Body of pancreas (tissue), 4 donors: ENCODE results near the gene GFRA1. TPM values are rescaled to one million over a fixed set of nuclear protein-coding genes. Genes with fewer than 3 reads are reported as not detected.

Source experiments
- ATAC-seq: fragments of 150-250 bp; one replicate; pipeline ENCODE4 v1.9.1; 2016
- DNase-seq, 4 donors: peaks; one replicate each; pipeline ENCODE4 v3.0.0-alpha.2; 2019
- H3K27ac ChIP-seq, 4 donors: fragments of 200-600 bp; sonication (generic); 1 replicate in 3 of 4; 2 replicates in 1 of 4; pipeline versions ENCODE4 v1.5.1 to v1.6.1; 2016 to 2019; ENCODE audit warnings: mild to moderate bottlenecking in 1 of 4, mixed read lengths in 1 of 4, moderate library complexity in 1 of 4
- H3K27me3 ChIP-seq, 2 donors: fragments of 200-600 bp; sonication (generic); one replicate each; pipeline ENCODE4 v1.6.0; 2016; ENCODE audit warnings: mild to moderate bottlenecking in 1 of 2
- H3K36me3 ChIP-seq, 2 donors: fragments of 200-600 bp; sonication (generic); replicated peaks in 1 of 2; 2 replicates each; pipeline ENCODE4 v1.5.1; 2016; ENCODE audit warnings: low read depth in 2 of 2; ENCODE audit not compliant: insufficient read depth in 1 of 2
- H3K4me1 ChIP-seq: fragments of 200-600 bp; sonication (generic); one replicate; pipeline ENCODE4 v1.6.0; 2016
- H3K4me3 ChIP-seq, 2 donors: fragments of 200-600 bp; sonication (generic); 1 replicate in 1 of 2; 2 replicates in 1 of 2; pipeline ENCODE4 v1.5.1; 2016 to 2019
- H3K9me3 ChIP-seq, 3 donors: fragments of 200-600 bp; sonication (generic); 1 replicate in 2 of 3; 2 replicates in 1 of 3; pipeline ENCODE4 v1.5.1; 2016
- CTCF ChIP-seq, 7 experiments: fragments of 450-650 bp in 4 of 7; fragments of 200-600 bp in 3 of 7; sonication (generic) in 3 of 7; IDR thresholded peaks; one replicate each; pipeline ENCODE4 v1.5.1; 2016 to 2019; ENCODE audit warnings: antibody characterized with exemption in 7 of 7
- POLR2A ChIP-seq, 3 donors: fragments of 450-650 bp; IDR thresholded peaks; one replicate each; pipeline ENCODE4 v1.6.1; 2016; ENCODE audit warnings: antibody characterized with exemption in 3 of 3, mild to moderate bottlenecking in 2 of 3
- WGBS, 2 donors: methylation state at CpG; one replicate each; pipeline ENCODE4 v1.1.5; 2017; 5-methylcytosine and 5-hydroxymethylcytosine counted together
- intact Hi-C: fragments of 100-400 bp; cut with DNase I; formaldehyde crosslinking; loops from one replicate; pipeline ENCODE4 v1.15.1; 2023
- total RNA-seq, 2 donors: library from RNA; depleted of rRNA; stranded (reverse); fragments of >200 nt; gene quantifications; one replicate each; pipeline ENCODE4 v1.1.0, GENCODE V29; 2016

GFRA1 gene
- total RNA-seq, 2 donors from 2014 or later, result 4.2 to 6.9 TPM

- 59 to 64% methylated on average over 6 of the region's 6 CpGs for WGBS, 2 donors
- peaks cover 0 to 20% of the 10 kb centered on the region in 2 donors for H3K27me3 ChIP-seq
- H3K36me3 ChIP-seq, result no peaks in the 10 kb centered on the region
- intact Hi-C loops, result no loop called here
- no peak for ATAC-seq
- TF ChIP-seq POLR2A (IDR thresholded peaks at IDR 0.05) (no peak), CTCF (IDR thresholded peaks at IDR 0.05) (no peak)
- no peak overlapping the region for H3K27ac ChIP-seq
- H3K4me3 ChIP-seq, result no peak overlapping the region
- no peaks in the 10 kb centered on the region for H3K9me3 ChIP-seq
- peaks cover 38% of the 10 kb centered on the region for H3K4me1 ChIP-seq
- DNase-seq, result no peak
Measured at GRCh38 chr10:116269619-116270018, 3.4 kb downstream of the GFRA1 start.

- Histone ChIP-seq H3K27ac (no peak overlapping the region), H3K27me3 (peaks cover 0 to 13% of the 10 kb centered on the region in 2 donors), H3K36me3 (no peaks in the 10 kb centered on the region), H3K4me1 (peaks cover 31% of the 10 kb centered on the region), H3K9me3 (no peaks in the 10 kb centered on the region), H3K4me3 (no peak overlapping the region)
- DNase-seq, result no peak
- intact Hi-C loops, result no loop called here
- 26 to 29% methylated on average over 3 of the region's 3 CpGs for WGBS, 2 donors
- TF ChIP-seq POLR2A (IDR thresholded peaks at IDR 0.05) (no peak), CTCF (IDR thresholded peaks at IDR 0.05) (peak in 1 of 7 experiments; percentile 12)
- no peak for ATAC-seq
Measured at GRCh38 chr10:116268976-116269375, 4.0 kb downstream of the GFRA1 start.

- H3K4me3 ChIP-seq, result no peak overlapping the region
- no peaks in the 10 kb centered on the region for H3K36me3 ChIP-seq
- DNase-seq (no peak), ATAC-seq (no peak)
- TF ChIP-seq POLR2A (IDR thresholded peaks at IDR 0.05) (no peak), CTCF (IDR thresholded peaks at IDR 0.05) (no peak)
- no peak overlapping the region for H3K27ac ChIP-seq
- H3K27me3 ChIP-seq, result no peaks in the 10 kb centered on the region
- intact Hi-C loops, result no loop called here
- no peaks in the 10 kb centered on the region for H3K9me3 ChIP-seq
- 77 to 82% methylated on average over 10 of the region's 10 CpGs for WGBS, 2 donors
- no peaks in the 10 kb centered on the region for H3K4me1 ChIP-seq
Measured at GRCh38 chr10:116265686-116266085, 7.3 kb downstream of the GFRA1 start.

DNA sequence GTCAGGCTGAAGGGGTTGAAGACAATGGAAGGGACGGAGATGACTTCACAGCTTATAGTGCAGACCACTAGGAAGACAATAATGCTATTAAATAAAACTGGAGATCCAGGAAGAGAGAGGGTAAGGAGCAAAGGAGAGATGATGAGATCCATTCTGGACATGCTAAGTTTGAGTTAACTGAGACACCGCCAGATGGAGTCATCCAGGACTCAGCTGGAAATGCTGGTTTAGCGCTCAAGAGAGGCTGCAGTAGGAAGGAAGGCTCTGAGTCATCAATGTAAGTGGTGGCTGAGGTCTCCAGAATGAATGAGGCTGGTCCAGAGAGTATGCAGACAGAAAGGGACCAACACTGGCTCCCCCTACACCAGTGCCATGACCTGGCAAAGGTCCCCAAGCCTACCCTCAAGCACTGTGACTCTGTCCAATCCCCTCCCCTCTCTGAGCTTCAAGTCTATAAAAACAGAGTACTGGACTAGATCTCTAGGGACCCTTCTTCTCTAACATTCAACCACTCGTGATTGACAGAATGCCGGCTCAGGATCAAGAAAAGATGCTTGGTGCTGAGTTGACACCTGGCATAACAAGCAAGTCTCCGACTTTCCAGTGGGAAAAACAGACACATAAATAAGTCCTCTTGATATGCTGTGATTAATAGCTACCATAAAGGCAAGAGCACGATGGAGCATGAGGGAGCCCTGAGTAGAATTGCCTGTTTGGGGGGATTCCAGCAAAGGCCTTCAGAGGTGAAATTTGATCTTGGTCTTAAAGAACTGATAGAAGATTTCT is 8.9 kb downstream of the GFRA1 start:
- Histone ChIP-seq H3K9me3 (no peaks in the 10 kb centered on the region), H3K4me3 (no peak overlapping the region), H3K36me3 (no peaks in the 10 kb centered on the region), H3K27me3 (no peaks in the 10 kb centered on the region), H3K4me1 (no peaks in the 10 kb centered on the region), H3K27ac (no peak overlapping the region)
- no peak for ATAC-seq
- TF ChIP-seq POLR2A (IDR thresholded peaks at IDR 0.05) (no peak), CTCF (IDR thresholded peaks at IDR 0.05) (no peak)
- intact Hi-C loops, result no loop called here
- DNase-seq, result no peak
- 77 to 85% methylated on average over 7 of the region's 7 CpGs for WGBS, 2 donors

GRCh38 chr10:116262678-116263077 is 10.3 kb downstream of the GFRA1 start:
- no peak overlapping the region for H3K27ac ChIP-seq
- H3K27me3 ChIP-seq, result no peaks in the 10 kb centered on the region
- WGBS, 2 donors, result 82% methylated on average over 3 of the region's 3 CpGs
- H3K4me1 ChIP-seq, result no peaks in the 10 kb centered on the region
- H3K9me3 ChIP-seq, result no peaks in the 10 kb centered on the region
- H3K36me3 ChIP-seq, result no peaks in the 10 kb centered on the region
- no peak overlapping the region for H3K4me3 ChIP-seq
- ATAC-seq (no peak), DNase-seq (no peak)
- intact Hi-C loops, result no loop called here
- TF ChIP-seq CTCF (IDR thresholded peaks at IDR 0.05) (no peak), POLR2A (IDR thresholded peaks at IDR 0.05) (no peak)
